ENCODE results near the gene BPTF. TPM values are rescaled to one million over a fixed set of nuclear protein-coding genes. Genes with fewer than 3 reads are reported as not detected.

The BPTF gene
- total and polyA plus RNA-seq, 2 of the 13 experiments (the other 11 are each of a cell fraction or from before 2014, with no cell fraction given): 43.5 to 66.1 TPM

- peak; percentile 12; the same call in 1 of the 2 replicates for TF ChIP-seq CTCF (CRISPR knock-in tag; IDR thresholded peaks at IDR 0.05)
- TF ChIP-seq ZNF883 (CRISPR knock-in tag; IDR thresholded peaks at IDR 0.05; ENCODE audit: not compliant biosample characterization): peak; percentile 43
- TF ChIP-seq ZBTB2 (CRISPR knock-in tag; IDR thresholded peaks at IDR 0.05; ENCODE audit: low read depth): peak; percentile 76
- no peak for TF ChIP-seq KDM3A (CRISPR knock-in tag; IDR thresholded peaks at IDR 0.05; ENCODE audit: low read depth)
- TF ChIP-seq ZNF660 (CRISPR knock-in tag; IDR thresholded peaks at IDR 0.05; ENCODE audit: borderline replicate concordance, low read depth): no peak
- TF ChIP-seq ZNF251 (CRISPR knock-in tag; IDR thresholded peaks at IDR 0.05): no peak
- no peak for TF ChIP-seq GATAD1 (CRISPR knock-in tag; IDR thresholded peaks at IDR 0.05)
- no peak for TF ChIP-seq TBL1XR1 (IDR thresholded peaks at IDR 0.05; ENCODE audit: borderline replicate concordance, low read length, partially characterized antibody)
- no peak for TF ChIP-seq ATM (IDR thresholded peaks at IDR 0.05; ENCODE audit: borderline replicate concordance)
- peak; percentile 83 for TF ChIP-seq ZFX (CRISPR knock-in tag; IDR thresholded peaks at IDR 0.05; ENCODE audit: low read depth)
- no peak for TF ChIP-seq STAG1 (CRISPR knock-in tag; IDR thresholded peaks at IDR 0.05)
- no peak for TF ChIP-seq ZNF12 (CRISPR knock-in tag; IDR thresholded peaks at IDR 0.05)
- TF ChIP-seq ZFAT (CRISPR knock-in tag; conservative IDR thresholded peaks at IDR 0.05): no peak
- TF ChIP-seq RFXANK (CRISPR knock-in tag; IDR thresholded peaks at IDR 0.05): no peak
- TF ChIP-seq REL (CRISPR knock-in tag; conservative IDR thresholded peaks at IDR 0.05): 0 out of 2 replicates have a peak, but pooled peaks have one; percentile 68
- no peak for TF ChIP-seq ZBED4 (CRISPR knock-in tag; IDR thresholded peaks at IDR 0.05; ENCODE audit: borderline replicate concordance)
- no peak for TF ChIP-seq ARNTL (CRISPR knock-in tag; IDR thresholded peaks at IDR 0.05)
- no peak for TF ChIP-seq TRAFD1 (CRISPR knock-in tag; IDR thresholded peaks at IDR 0.05; ENCODE audit: borderline replicate concordance)
- no peak for TF ChIP-seq THYN1 (CRISPR knock-in tag; IDR thresholded peaks at IDR 0.05; ENCODE audit: borderline replicate concordance, low read depth)
- TF ChIP-seq PHF8 (CRISPR knock-in tag; IDR thresholded peaks at IDR 0.05): peak; percentile 62
- no peak for TF ChIP-seq DR1 (CRISPR knock-in tag; IDR thresholded peaks at IDR 0.05)
Observed at GRCh38 chr17:67993153-67993997, 168.1 kb downstream of the BPTF start (continued).

Data from HepG2 (cell line).